Upper lobe of right lung (tissue), 1 donor: ENCODE data around the gene ANKRD34B. TPM values are rescaled to one million over a fixed set of nuclear protein-coding genes. Genes with fewer than 3 reads are reported as not detected.

Experiments used
- ATAC-seq: fragments of 200-7000 bp; cut with Tn5 transposase; one replicate; pipeline ENCODE4 v1.9.1; 2020; ENCODE audit warnings: mild to moderate bottlenecking, moderate library complexity
- DNase-seq: peaks from one replicate; pipeline ENCODE4 v3.0.0-alpha.2; 2020
- H3K27ac ChIP-seq: fragments of 200-600 bp; one replicate; pipeline ENCODE4 v1.8.0; 2022
- H3K27me3 ChIP-seq: fragments of 200-600 bp; one replicate; pipeline ENCODE4 v1.8.0; 2022; ENCODE audit warnings: mild to moderate bottlenecking
- H3K36me3 ChIP-seq: fragments of 200-600 bp; one replicate; pipeline ENCODE4 v1.8.0; 2022
- H3K4me1 ChIP-seq: fragments of 200-600 bp; one replicate; pipeline ENCODE4 v1.8.0; 2022
- H3K4me3 ChIP-seq: fragments of 200-600 bp; one replicate; pipeline ENCODE4 v1.8.0; 2022; ENCODE audit warnings: mild to moderate bottlenecking
- H3K9me3 ChIP-seq: fragments of 200-600 bp; one replicate; pipeline ENCODE4 v1.8.0; 2022
- intact Hi-C: fragments of 100-400 bp; cut with DNase I; formaldehyde crosslinking; loops from one replicate; pipeline ENCODE4 v1.11.0; 2022
- total RNA-seq: library from RNA; stranded (reverse); fragmentation: NEBNext Ultra II Directional; extraction: Animal tissue kit (Norgen Biotek cat#: 25700); gene quantifications from one replicate; pipeline ENCODE4 v1.2.1, GENCODE V29; 2021
- TF ChIP-seq, protein P1 (sequence below): fragments of 200-600 bp; IDR thresholded peaks from one replicate; pipeline ENCODE4 v1.8.0; 2022; ENCODE audit warnings: antibody characterized with exemption
- donor health status: DM: no; HTN: yes; CAD: no; lungs with severe emphysema.

The ANKRD34B gene
- total RNA-seq, 1 donor from 2014 or later, result 0.35 TPM

DNA sequence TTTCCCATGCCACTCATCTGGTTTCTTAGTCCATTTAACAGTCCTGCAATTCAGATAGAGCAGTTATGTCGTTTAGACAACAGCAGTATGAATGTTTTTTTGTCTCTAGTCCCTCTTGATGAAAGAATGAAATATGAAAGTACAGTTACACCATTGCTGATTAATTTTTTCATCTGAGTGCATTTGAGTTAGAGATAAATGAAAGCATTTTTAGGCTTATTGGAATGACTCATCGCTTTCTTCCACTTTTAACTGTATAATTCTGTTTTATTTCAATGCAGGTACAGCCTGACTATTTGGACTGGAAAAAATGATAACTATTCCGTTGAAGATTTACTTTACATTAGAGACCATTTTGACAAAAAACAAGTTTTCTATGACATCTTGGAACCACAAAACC, 28.7 kb downstream of the ANKRD34B start:
- TF ChIP-seq, protein P1, sequence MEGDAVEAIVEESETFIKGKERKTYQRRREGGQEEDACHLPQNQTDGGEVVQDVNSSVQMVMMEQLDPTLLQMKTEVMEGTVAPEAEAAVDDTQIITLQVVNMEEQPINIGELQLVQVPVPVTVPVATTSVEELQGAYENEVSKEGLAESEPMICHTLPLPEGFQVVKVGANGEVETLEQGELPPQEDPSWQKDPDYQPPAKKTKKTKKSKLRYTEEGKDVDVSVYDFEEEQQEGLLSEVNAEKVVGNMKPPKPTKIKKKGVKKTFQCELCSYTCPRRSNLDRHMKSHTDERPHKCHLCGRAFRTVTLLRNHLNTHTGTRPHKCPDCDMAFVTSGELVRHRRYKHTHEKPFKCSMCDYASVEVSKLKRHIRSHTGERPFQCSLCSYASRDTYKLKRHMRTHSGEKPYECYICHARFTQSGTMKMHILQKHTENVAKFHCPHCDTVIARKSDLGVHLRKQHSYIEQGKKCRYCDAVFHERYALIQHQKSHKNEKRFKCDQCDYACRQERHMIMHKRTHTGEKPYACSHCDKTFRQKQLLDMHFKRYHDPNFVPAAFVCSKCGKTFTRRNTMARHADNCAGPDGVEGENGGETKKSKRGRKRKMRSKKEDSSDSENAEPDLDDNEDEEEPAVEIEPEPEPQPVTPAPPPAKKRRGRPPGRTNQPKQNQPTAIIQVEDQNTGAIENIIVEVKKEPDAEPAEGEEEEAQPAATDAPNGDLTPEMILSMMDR, result no peak
- no peak overlapping the region for H3K4me3 ChIP-seq
- H3K27me3 ChIP-seq, result no peaks in the 10 kb centered on the region
- intact Hi-C loops, result no loop called here
- no peak overlapping the region for H3K27ac ChIP-seq
- DNase-seq (no peak), ATAC-seq (no peak)
- H3K36me3 ChIP-seq, result no peaks in the 10 kb centered on the region
- no peaks in the 10 kb centered on the region for H3K4me1 ChIP-seq
- H3K9me3 ChIP-seq, result no peaks in the 10 kb centered on the region

DNA sequence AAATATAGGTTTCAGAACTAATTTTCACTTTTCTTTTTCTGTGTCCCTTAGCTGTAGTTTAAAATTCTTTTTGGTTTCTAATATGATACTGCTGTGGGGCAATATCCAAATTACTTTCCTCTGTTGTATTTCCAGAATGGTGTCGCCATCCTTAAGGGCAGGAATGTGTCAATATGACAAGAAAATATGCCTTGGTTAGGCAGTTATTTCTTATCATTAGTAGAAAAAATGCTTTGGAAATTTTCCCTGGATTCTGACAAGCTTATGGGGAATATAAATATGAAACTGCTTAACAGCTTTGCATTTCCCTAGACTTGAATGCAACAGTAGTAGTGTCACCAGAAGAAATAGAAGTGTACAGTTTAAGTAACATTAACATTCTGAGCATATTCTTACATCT, 29.4 kb downstream of the ANKRD34B start:
- no peaks in the 10 kb centered on the region for H3K4me1 ChIP-seq
- intact Hi-C loops, result no loop called here
- DNase-seq (no peak), ATAC-seq (no peak)
- no peaks in the 10 kb centered on the region for H3K36me3 ChIP-seq
- TF ChIP-seq, protein P1, result no peak
- H3K27me3 ChIP-seq, result no peaks in the 10 kb centered on the region
- H3K4me3 ChIP-seq, result no peak overlapping the region
- no peaks in the 10 kb centered on the region for H3K9me3 ChIP-seq
- H3K27ac ChIP-seq, result no peak overlapping the region

DNA sequence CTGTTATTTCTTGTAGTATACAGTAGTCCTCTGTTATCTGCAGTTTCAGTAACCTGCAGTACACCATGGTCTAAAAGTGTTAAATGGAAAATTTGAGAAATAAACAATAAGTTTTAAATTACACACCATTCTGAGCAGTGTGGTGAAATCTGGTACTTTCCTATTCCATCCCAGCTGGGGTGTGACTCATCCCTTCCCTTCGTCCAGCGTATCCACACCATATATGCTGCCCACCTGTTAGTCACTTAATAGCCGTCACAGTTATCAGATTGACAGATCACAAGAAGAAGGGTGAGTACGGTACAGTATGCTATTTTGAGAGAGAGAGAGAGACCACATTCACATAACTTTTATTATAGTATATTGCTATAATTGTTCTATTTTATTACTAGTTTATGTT, 53.3 kb downstream of the ANKRD34B start:
- TF ChIP-seq, protein P1, result no peak
- ATAC-seq (no peak), DNase-seq (no peak)
- peaks cover 6% of the 10 kb centered on the region for H3K36me3 ChIP-seq
- H3K4me1 ChIP-seq, result no peaks in the 10 kb centered on the region
- no peaks in the 10 kb centered on the region for H3K27me3 ChIP-seq
- no peaks in the 10 kb centered on the region for H3K9me3 ChIP-seq
- no peak overlapping the region for H3K27ac ChIP-seq
- intact Hi-C loops, result no loop called here
- no peak overlapping the region for H3K4me3 ChIP-seq

DNA sequence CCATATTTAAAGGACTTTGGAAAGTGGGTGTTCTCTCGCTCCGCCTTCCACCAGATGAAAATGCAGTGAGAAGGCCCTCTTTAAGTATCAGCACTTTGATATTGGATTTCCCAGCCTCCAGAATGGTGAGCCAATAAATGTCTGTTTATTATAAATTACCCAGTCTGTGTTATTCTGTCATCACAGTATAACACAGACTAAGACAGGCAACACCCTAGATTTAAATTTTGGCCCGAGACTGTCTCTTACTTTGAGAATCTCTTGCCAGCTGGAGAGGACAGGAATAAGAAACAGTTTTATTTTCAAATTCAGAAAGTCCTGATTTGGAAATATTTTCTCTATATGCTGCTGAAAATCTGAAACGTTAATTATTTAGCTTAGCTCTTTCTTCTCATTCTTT, 60.7 kb downstream of the ANKRD34B start:
- DNase-seq (no peak), ATAC-seq (no peak)
- intact Hi-C loops, result no loop called here
- Histone ChIP-seq H3K9me3 (no peaks in the 10 kb centered on the region), H3K4me1 (no peaks in the 10 kb centered on the region), H3K27ac (no peak overlapping the region), H3K36me3 (no peaks in the 10 kb centered on the region), H3K4me3 (no peak overlapping the region), H3K27me3 (no peaks in the 10 kb centered on the region)
- TF ChIP-seq, protein P1, result no peak

DNA sequence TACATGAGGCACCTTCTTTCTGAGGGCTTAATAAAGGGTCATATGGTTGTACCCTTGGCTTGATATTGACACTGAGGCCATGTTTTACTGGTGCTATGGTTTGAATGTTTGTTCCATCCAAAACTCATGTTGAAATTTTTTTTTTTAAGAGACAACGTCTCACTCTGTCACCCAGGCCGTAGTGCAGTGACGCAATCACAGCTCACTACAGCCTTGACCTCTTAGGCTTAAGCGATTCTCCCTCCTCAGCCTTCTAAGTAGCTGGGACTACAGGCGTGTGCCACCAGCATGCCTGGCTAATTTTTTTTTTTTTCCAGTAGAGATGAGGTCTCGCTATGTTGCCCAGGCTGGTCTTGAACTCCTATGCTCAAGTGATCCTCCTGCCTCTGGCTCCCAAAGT, 61.2 kb downstream of the ANKRD34B start:
- ATAC-seq (no peak), DNase-seq (no peak)
- TF ChIP-seq, protein P1, result no peak

DNA sequence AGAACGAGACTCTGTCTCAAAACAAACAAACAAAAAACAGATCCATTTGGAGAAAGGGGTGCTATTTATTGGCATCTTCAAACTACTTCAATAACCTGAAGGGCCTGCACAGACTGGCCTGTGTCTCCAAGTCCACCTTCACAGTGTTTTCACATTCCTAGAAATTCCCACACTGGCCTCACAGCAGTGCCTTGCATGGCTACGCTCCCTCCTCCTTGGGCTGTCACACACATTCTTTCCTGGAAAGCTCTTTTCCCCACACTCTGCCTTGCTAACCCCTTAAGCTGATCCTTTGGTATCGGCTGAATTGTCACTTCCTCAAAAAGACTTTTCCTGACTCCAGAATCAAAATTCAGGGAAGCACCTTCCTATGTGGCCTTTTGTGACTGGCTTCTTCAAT, 62.4 kb downstream of the ANKRD34B start:
- H3K9me3 ChIP-seq, result no peaks in the 10 kb centered on the region
- no peak overlapping the region for H3K27ac ChIP-seq
- no peak for DNase-seq
- H3K27me3 ChIP-seq, result no peaks in the 10 kb centered on the region
- TF ChIP-seq, protein P1, result no peak
- no peak for ATAC-seq
- intact Hi-C loops, result no loop called here
- no peak overlapping the region for H3K4me3 ChIP-seq
- no peaks in the 10 kb centered on the region for H3K36me3 ChIP-seq
- H3K4me1 ChIP-seq, result no peaks in the 10 kb centered on the region

More for the DNA sequence above, 61.2 kb downstream of the ANKRD34B start:
- Histone ChIP-seq H3K27me3 (no peaks in the 10 kb centered on the region), H3K4me1 (no peaks in the 10 kb centered on the region), H3K27ac (no peak overlapping the region), H3K9me3 (no peaks in the 10 kb centered on the region), H3K36me3 (no peaks in the 10 kb centered on the region), H3K4me3 (no peak overlapping the region)
- intact Hi-C loops, result no loop called here
